Keratinocyte (primary cell): ENCODE results near the gene CORO2A. TPM values are rescaled to one million over a fixed set of nuclear protein-coding genes. Genes with fewer than 3 reads are reported as not detected.

Experiments
- DNase-seq: peaks from one replicate; pipeline ENCODE4 v3.0.0-alpha.2; 2011; ENCODE audit warnings: low read depth, missing footprints, low spot score
- FAIRE-seq: peaks from 2 replicates; lab custom pipeline; 2011; peaks lifted over from hg19 to GRCh38; lab: Jason Lieb, UNC
- H2AFZ ChIP-seq: 2 replicates; pipeline ENCODE4 v1.6.0; 2012; ENCODE audit warnings: low read length, control low read depth, inconsistent platforms; ENCODE audit not compliant: control insufficient read depth
- H3K27ac ChIP-seq: 2 replicates; pipeline ENCODE4 v1.5.1; 2011; ENCODE audit warnings: low read length; ENCODE audit not compliant: control insufficient read depth, insufficient read depth
- H3K27me3 ChIP-seq: 3 replicates; pipeline ENCODE4 v1.6.0; 2011; ENCODE audit warnings: low read length; ENCODE audit not compliant: control insufficient read depth, insufficient read depth; ENCODE audit errors: extremely low read depth
- H3K36me3 ChIP-seq, 2 experiments: 2 replicates in 1 of 2; 3 replicates in 1 of 2; pipeline ENCODE4 v1.5.1; 2011; ENCODE audit warnings: low read length in 2 of 2, mild to moderate bottlenecking in 1 of 2; ENCODE audit not compliant: control insufficient read depth in 2 of 2, insufficient read depth in 2 of 2; ENCODE audit errors: extremely low read depth in 1 of 2
- H3K4me1 ChIP-seq: 3 replicates; pipeline ENCODE4 v1.5.1; 2011; ENCODE audit warnings: low read length; ENCODE audit not compliant: control insufficient read depth, insufficient read depth; ENCODE audit errors: extremely low read depth
- H3K4me2 ChIP-seq: 3 replicates; pipeline ENCODE4 v1.6.0; 2011; ENCODE audit warnings: low read depth, low read length; ENCODE audit not compliant: control insufficient read depth, insufficient read depth; ENCODE audit errors: extremely low read depth
- H3K4me3 ChIP-seq, 3 experiments: fragments of 200-600 bp in 1 of 3; sonication (generic) in 1 of 3; 2 replicates in 2 of 3; 3 replicates in 1 of 3; pipeline ENCODE4 v1.5.1; 2011 to 2016; ENCODE audit warnings: low read length in 3 of 3, mild to moderate bottlenecking in 3 of 3, control low read depth in 2 of 3, inconsistent platforms in 1 of 3, low read depth in 1 of 3, mixed read lengths in 1 of 3, mixed run types in 1 of 3, moderate library complexity in 1 of 3; ENCODE audit not compliant: control insufficient read depth in 2 of 3, insufficient read depth in 2 of 3; ENCODE audit errors: extremely low read depth in 1 of 3
- H3K79me2 ChIP-seq: 2 replicates; pipeline ENCODE4 v1.6.0; 2012; ENCODE audit warnings: low read length; ENCODE audit not compliant: control insufficient read depth, insufficient read depth
- H3K9ac ChIP-seq: 3 replicates; pipeline ENCODE4 v1.6.0; 2011; ENCODE audit warnings: low read length; ENCODE audit not compliant: control insufficient read depth, insufficient read depth; ENCODE audit errors: extremely low read depth
- H3K9me1 ChIP-seq: 3 replicates; pipeline ENCODE4 v1.6.0; 2011; ENCODE audit warnings: low read length; ENCODE audit not compliant: control insufficient read depth, insufficient read depth; ENCODE audit errors: extremely low read depth
- H3K9me3 ChIP-seq: 2 replicates; pipeline ENCODE4 v1.5.1; 2012; ENCODE audit warnings: low read depth, low read length; ENCODE audit not compliant: control insufficient read depth
- H4K20me1 ChIP-seq: 3 replicates; pipeline ENCODE4 v1.6.0; 2011; ENCODE audit warnings: low read length; ENCODE audit not compliant: control insufficient read depth, insufficient read depth; ENCODE audit errors: extremely low read depth
- EZH2 ChIP-seq: IDR thresholded peaks from one replicate; pipeline ENCODE4 v1.6.1; 2012; ENCODE audit warnings: inconsistent platforms, mild to moderate bottlenecking, low read length, moderate library complexity
- dilution Hi-C: fragments of 300-500 bp; cut with MboI; formaldehyde crosslinking; loops from one replicate; pipeline ENCODE4 v1.7.0; 2020; ENCODE audit warnings: low sequenced_read_pairs; ENCODE audit not compliant: extremely low pct_ligation_motif_present
- polyA plus RNA-seq, 5 experiments: library from polyadenylated mRNA; depleted of rRNA in 3 of 5; stranded (reverse) in 3 of 5; stranded (forward) in 1 of 5; unstranded in 1 of 5; fragments of >200 nt; gene quantifications; 1 replicate in 1 of 5; 2 replicates in 3 of 5; 3 replicates in 1 of 5; pipeline versions ENCODE4 v1.2.1 to v1.2.3, GENCODE V29; 2011 to 2012; ENCODE audit warnings: missing spikeins in 2 of 5, low read depth in 1 of 5, low replicate concordance in 1 of 5
- TF ChIP-seq, protein P1 (sequence below), 3 experiments: IDR thresholded peaks in 1 of 3; conservative IDR thresholded peaks in 1 of 3; optimal IDR thresholded peaks in 1 of 3; 2 replicates in 2 of 3; 3 replicates in 1 of 3; pipeline versions ENCODE3 to v1.5.1; 2011; ENCODE audit warnings: low read length in 3 of 3, mild to moderate bottlenecking in 3 of 3, moderate library complexity in 2 of 3, control low read depth in 1 of 3, inconsistent platforms in 1 of 3; ENCODE audit not compliant: insufficient read depth in 2 of 3; ENCODE audit errors: extremely low read depth in 1 of 3

CORO2A gene
- polyA plus RNA-seq, 1 donor (not counting 4 experiments of a cell fraction or from before 2014, with no cell fraction given), result 31.7 TPM

DNA sequence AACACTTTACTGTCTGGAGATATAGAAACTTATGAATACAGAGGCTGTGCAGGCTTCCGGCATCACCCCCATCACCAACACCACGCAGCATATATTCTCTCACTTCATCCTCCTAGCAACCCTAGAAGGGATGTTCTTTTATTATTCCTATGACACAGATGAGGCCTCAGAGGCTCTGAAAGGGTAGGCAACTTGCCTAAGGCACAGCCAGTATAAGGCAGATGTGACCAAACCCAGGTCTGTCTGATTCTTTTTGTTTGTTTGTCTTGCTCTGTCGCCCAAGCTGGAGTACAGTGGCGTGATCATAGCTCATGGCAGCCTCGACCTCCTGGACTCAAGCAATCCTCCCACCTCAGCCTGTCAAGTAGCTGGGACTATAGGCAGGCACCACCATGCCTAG lies 22.8 kb upstream of the CORO2A start:
- dilution Hi-C loops, result no loop called here
- Histone ChIP-seq H3K79me2 (peaks cover 31% of the 10 kb centered on the region), H3K36me3 (peaks cover 57 to 60% of the 10 kb centered on the region in 2 experiments), H3K9ac (peak overlapping the region; percentile 34), H3K9me1 (no peaks in the 10 kb centered on the region), H4K20me1 (no peaks in the 10 kb centered on the region), H3K27ac (peak overlapping the region; percentile 47), H3K27me3 (no peaks in the 10 kb centered on the region), H3K4me2 (peak overlapping the region; percentile 25), H3K4me3 (no peak overlapping the region), H3K9me3 (no peaks in the 10 kb centered on the region), H2AFZ (no peak overlapping the region), H3K4me1 (peaks cover 17% of the 10 kb centered on the region)
- DNase-seq (no peak), FAIRE-seq (peak; percentile 20)
- TF ChIP-seq, protein P1, sequence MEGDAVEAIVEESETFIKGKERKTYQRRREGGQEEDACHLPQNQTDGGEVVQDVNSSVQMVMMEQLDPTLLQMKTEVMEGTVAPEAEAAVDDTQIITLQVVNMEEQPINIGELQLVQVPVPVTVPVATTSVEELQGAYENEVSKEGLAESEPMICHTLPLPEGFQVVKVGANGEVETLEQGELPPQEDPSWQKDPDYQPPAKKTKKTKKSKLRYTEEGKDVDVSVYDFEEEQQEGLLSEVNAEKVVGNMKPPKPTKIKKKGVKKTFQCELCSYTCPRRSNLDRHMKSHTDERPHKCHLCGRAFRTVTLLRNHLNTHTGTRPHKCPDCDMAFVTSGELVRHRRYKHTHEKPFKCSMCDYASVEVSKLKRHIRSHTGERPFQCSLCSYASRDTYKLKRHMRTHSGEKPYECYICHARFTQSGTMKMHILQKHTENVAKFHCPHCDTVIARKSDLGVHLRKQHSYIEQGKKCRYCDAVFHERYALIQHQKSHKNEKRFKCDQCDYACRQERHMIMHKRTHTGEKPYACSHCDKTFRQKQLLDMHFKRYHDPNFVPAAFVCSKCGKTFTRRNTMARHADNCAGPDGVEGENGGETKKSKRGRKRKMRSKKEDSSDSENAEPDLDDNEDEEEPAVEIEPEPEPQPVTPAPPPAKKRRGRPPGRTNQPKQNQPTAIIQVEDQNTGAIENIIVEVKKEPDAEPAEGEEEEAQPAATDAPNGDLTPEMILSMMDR (optimal IDR thresholded peaks at IDR 0.05 in 1 of 3, IDR thresholded peaks at IDR 0.05 in 1 of 3, conservative IDR thresholded peaks at IDR 0.05 in 1 of 3; ENCODE audit: extremely low read depth in 1 of 3, insufficient read depth in 2 of 3, low read length in 3 of 3), result no peak
- no peak for TF ChIP-seq EZH2

DNA sequence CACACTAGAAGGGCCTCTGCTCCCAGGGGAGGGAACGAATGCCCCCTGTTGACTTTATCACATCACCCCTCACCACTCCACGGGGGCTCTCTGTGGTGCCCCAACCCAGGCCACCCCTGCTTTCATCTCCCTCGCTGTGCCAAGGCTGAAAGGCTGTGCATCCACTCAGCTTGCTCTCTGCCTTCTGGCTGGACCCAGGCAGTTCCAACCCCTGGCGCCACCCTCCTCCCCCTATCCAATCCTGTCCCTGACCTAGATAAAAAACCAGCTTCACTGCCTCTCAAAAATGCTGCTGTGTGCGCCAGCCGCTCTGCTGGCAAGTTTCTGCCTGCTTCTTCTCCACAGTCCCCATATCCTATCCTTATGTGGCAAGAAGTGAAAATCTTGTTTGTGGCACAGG lies 22.4 kb upstream of the CORO2A start:
- Histone ChIP-seq H3K79me2 (peaks cover 27% of the 10 kb centered on the region), H4K20me1 (no peaks in the 10 kb centered on the region), H3K36me3 (peaks cover 57 to 60% of the 10 kb centered on the region in 2 experiments), H3K27me3 (no peaks in the 10 kb centered on the region), H3K4me2 (peak overlapping the region; percentile 25), H3K9me3 (no peaks in the 10 kb centered on the region), H3K4me1 (peaks cover 17% of the 10 kb centered on the region), H3K27ac (peak overlapping the region; percentile 47), H3K9me1 (no peaks in the 10 kb centered on the region), H3K4me3 (no peak overlapping the region), H2AFZ (no peak overlapping the region), H3K9ac (peak overlapping the region; percentile 20)
- TF ChIP-seq, protein P1 (optimal IDR thresholded peaks at IDR 0.05 in 1 of 3, IDR thresholded peaks at IDR 0.05 in 1 of 3, conservative IDR thresholded peaks at IDR 0.05 in 1 of 3; ENCODE audit: extremely low read depth in 1 of 3, insufficient read depth in 2 of 3, low read length in 3 of 3), result no peak
- TF ChIP-seq EZH2, result no peak
- dilution Hi-C loops, result no loop called here
- FAIRE-seq (peak; percentile 56), DNase-seq (no peak)
